Neural cell (in vitro differentiated cells): Measurements from ENCODE around the gene IL22RA2. TPM values are rescaled to one million over a fixed set of nuclear protein-coding genes. Genes with fewer than 3 reads are reported as not detected.

ENCODE experiments used
- H2AFZ ChIP-seq: fragments of 200-600, 300-800 bp; sonication (generic), shearing (Covaris generic); 2 replicates; pipeline ENCODE4 v1.6.0; 2014; ENCODE audit warnings: low read depth, mild to moderate bottlenecking, antibody characterized with exemption, low read length, moderate library complexity
- H3F3A ChIP-seq: fragments of 200-600 bp; shearing (Covaris generic); 2 replicates; pipeline ENCODE4 v1.6.1; 2016; ENCODE audit warnings: mild to moderate bottlenecking, moderate library complexity, mixed read lengths, antibody characterized with exemption, low read length; ENCODE audit not compliant: insufficient read depth, poor library complexity, severe bottlenecking
- H3K27ac ChIP-seq: fragments of 200-600, 300-800 bp; sonication (generic), shearing (Covaris generic); 2 replicates; pipeline ENCODE4 v1.5.1; 2014; ENCODE audit warnings: mild to moderate bottlenecking, low read length, moderate library complexity
- H3K27me3 ChIP-seq: fragments of 300-800, 200-600 bp; sonication (generic), shearing (Covaris generic); 2 replicates; pipeline ENCODE4 v1.6.0; 2014; ENCODE audit warnings: mild to moderate bottlenecking, low read depth, low read length, moderate library complexity; ENCODE audit not compliant: insufficient read depth
- H3K36me3 ChIP-seq: fragments of 300-800, 200-600 bp; sonication (generic), shearing (Covaris generic); 2 replicates; pipeline ENCODE4 v1.5.1; 2014; ENCODE audit warnings: mild to moderate bottlenecking, antibody characterized with exemption, low read length, moderate library complexity; ENCODE audit not compliant: insufficient read depth
- H3K4me2 ChIP-seq: fragments of 300-800, 200-600 bp; sonication (generic), shearing (Covaris generic); 2 replicates; pipeline ENCODE4 v1.6.0; 2014; ENCODE audit warnings: mild to moderate bottlenecking, low read length
- H3K4me3 ChIP-seq: fragments of 300-800, 200-600 bp; sonication (generic), shearing (Covaris generic); 2 replicates; pipeline ENCODE4 v1.5.1; 2014; ENCODE audit warnings: mild to moderate bottlenecking, low read length, moderate library complexity
- H3K79me2 ChIP-seq: fragments of 200-600 bp; shearing (Covaris generic); replicated peaks from 2 replicates; pipeline ENCODE4 v1.6.0; 2014; ENCODE audit warnings: mild to moderate bottlenecking, low read length, moderate library complexity; ENCODE audit not compliant: insufficient read depth
- H3K9ac ChIP-seq: fragments of 300-800, 200-600 bp; sonication (generic), shearing (Covaris generic); 2 replicates; pipeline ENCODE4 v1.6.1; 2016; ENCODE audit warnings: mild to moderate bottlenecking, low read length, mixed read lengths
- H3K9me2 ChIP-seq: fragments of 200-600 bp; shearing (Covaris generic); 2 replicates; pipeline ENCODE4 v1.6.1; 2016; ENCODE audit warnings: mild to moderate bottlenecking, low read length, mixed read lengths; ENCODE audit not compliant: insufficient read depth
- H3K9me3 ChIP-seq: fragments of 200-600, 300-800 bp; sonication (generic), shearing (Covaris generic); 2 replicates; pipeline ENCODE4 v1.6.1; 2016; ENCODE audit warnings: mild to moderate bottlenecking, mixed run types, low read length, moderate library complexity, mixed read lengths
- H4K20me1 ChIP-seq: fragments of 200-600 bp; shearing (Covaris generic); 2 replicates; pipeline ENCODE4 v1.6.1; 2016; ENCODE audit warnings: mild to moderate bottlenecking, mixed run types; ENCODE audit not compliant: insufficient read depth
- CTCF ChIP-seq: fragments of 450-650 bp; IDR thresholded peaks from 2 replicates; pipeline ENCODE4 v1.5.1; 2014; ENCODE audit warnings: antibody characterized with exemption, mild to moderate bottlenecking, moderate library complexity; ENCODE audit not compliant: poor library complexity, severe bottlenecking
- EP300 ChIP-seq: fragments of 450-650 bp; conservative IDR thresholded peaks from 2 replicates; pipeline ENCODE4 v1.6.1; 2014; ENCODE audit warnings: antibody characterized with exemption, mild to moderate bottlenecking, moderate library complexity; ENCODE audit not compliant: poor library complexity, severe bottlenecking
- EZH2 ChIP-seq: fragments of 200-600, 300-800 bp; shearing (Covaris generic), sonication (generic); IDR thresholded peaks from 2 replicates; pipeline ENCODE4 v1.6.1; 2014; ENCODE audit warnings: antibody characterized with exemption, low read length, borderline replicate concordance, mild to moderate bottlenecking; ENCODE audit not compliant: insufficient read depth, poor library complexity, severe bottlenecking
- MXI1 ChIP-seq: fragments of 450-650 bp; conservative IDR thresholded peaks from 2 replicates; pipeline ENCODE4 v1.6.1; 2014; ENCODE audit warnings: antibody characterized with exemption, mild to moderate bottlenecking; ENCODE audit not compliant: poor library complexity, severe bottlenecking
- POLR2AphosphoS5 ChIP-seq: IDR thresholded peaks from 2 replicates; pipeline ENCODE4 v1.6.1; 2012
- RAD21 ChIP-seq: fragments of 450-650 bp; conservative IDR thresholded peaks from 2 replicates; pipeline ENCODE4 v1.6.1; 2014; ENCODE audit warnings: antibody characterized with exemption, mild to moderate bottlenecking, moderate library complexity
- REST ChIP-seq: IDR thresholded peaks from 2 replicates; pipeline ENCODE4 v1.6.1; 2012; ENCODE audit warnings: borderline replicate concordance
- SMC3 ChIP-seq: fragments of 450-650 bp; conservative IDR thresholded peaks from 2 replicates; pipeline ENCODE4 v1.6.1; 2014; ENCODE audit warnings: antibody characterized with exemption, mild to moderate bottlenecking, moderate library complexity; ENCODE audit not compliant: poor library complexity
- TAF1 ChIP-seq: IDR thresholded peaks from 2 replicates; pipeline ENCODE4 v1.6.1; 2012; ENCODE audit warnings: low read depth
- polyA plus RNA-seq: library from polyadenylated mRNA; depleted of rRNA; stranded (reverse); fragments of >200 nt; gene quantifications from 2 replicates; pipeline ENCODE4 v1.2.3, GENCODE V29; 2014

IL22RA2 gene
- polyA plus RNA-seq, 1 donor from 2014 or later: not detected

DNA sequence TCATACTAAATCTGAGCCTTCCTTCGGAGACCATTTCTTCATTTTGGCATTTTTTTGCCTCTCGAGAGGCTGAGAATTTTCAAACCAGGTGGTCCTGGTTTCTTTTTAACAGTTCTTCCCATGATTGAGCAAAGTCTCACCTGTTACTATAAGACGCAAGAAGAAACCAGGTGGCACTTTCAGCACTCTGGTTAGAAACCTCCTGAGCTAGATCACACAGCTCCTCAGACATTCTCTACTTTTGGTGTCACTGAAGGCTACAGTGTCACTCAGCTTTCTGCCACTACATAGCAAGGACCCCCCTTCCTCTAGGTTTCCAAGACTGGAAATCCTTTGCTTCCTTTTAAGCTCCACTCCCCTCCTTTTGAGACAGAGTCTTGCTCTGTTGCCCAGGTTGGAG is 38.5 kb upstream of the IL22RA2 start:
- Histone ChIP-seq H3K27me3 (no peaks in the 10 kb centered on the region), H3F3A (no peaks in the 10 kb centered on the region), H3K4me2 (no peak overlapping the region), H3K79me2 (peaks cover 62% of the 10 kb centered on the region), H4K20me1 (no peaks in the 10 kb centered on the region), H3K9ac (no peak overlapping the region), H3K9me3 (no peaks in the 10 kb centered on the region), H2AFZ (no peak overlapping the region), H3K9me2 (no peaks in the 10 kb centered on the region), H3K27ac (no peak overlapping the region), H3K4me3 (no peak overlapping the region), H3K36me3 (no peaks in the 10 kb centered on the region)
- TF ChIP-seq MXI1 (no peak), TAF1 (no peak), EZH2 (no peak), RAD21 (no peak), POLR2AphosphoS5 (no peak), SMC3 (no peak), REST (no peak)

GRCh38 chr6:137210903-137211302 is 37.5 kb upstream of the IL22RA2 start:
- Histone ChIP-seq H4K20me1 (no peaks in the 10 kb centered on the region), H3K9ac (no peak overlapping the region), H3K9me3 (no peaks in the 10 kb centered on the region), H3K4me3 (no peak overlapping the region), H2AFZ (no peak overlapping the region), H3K79me2 (peaks cover 52% of the 10 kb centered on the region), H3K9me2 (no peaks in the 10 kb centered on the region), H3K27ac (no peak overlapping the region), H3K27me3 (no peaks in the 10 kb centered on the region), H3K36me3 (no peaks in the 10 kb centered on the region), H3K4me2 (no peak overlapping the region), H3F3A (no peaks in the 10 kb centered on the region)
- TF ChIP-seq REST (no peak), EZH2 (no peak), RAD21 (no peak), CTCF (no peak), EP300 (no peak), MXI1 (no peak), SMC3 (no peak), POLR2AphosphoS5 (no peak), TAF1 (no peak)
